ENCODE data around the gene LIN9.

DNA sequence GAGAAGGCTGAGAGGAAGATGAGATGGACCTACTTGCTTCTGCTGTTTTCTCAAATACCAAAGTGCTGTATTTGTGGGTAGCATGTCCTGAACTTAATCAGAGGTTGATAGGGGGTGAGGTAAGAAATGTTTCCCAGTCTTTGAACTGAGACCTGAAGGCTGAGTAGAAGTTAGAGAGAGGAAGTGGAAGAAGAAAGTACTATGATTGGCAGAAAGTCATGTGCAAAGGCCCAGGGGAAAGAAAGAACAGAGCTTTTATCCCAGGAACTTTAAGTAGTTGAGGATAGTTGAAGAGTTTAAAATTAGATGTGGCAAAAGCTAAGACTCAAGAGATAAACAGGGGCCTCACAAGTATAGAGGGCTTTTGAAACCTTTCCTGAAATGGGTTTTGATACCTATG lies 15.5 kb upstream of the LIN9 start:
- no peak for TF ChIP-seq POLR2A (IDR thresholded peaks at IDR 0.05)
- TF ChIP-seq, protein P1, sequence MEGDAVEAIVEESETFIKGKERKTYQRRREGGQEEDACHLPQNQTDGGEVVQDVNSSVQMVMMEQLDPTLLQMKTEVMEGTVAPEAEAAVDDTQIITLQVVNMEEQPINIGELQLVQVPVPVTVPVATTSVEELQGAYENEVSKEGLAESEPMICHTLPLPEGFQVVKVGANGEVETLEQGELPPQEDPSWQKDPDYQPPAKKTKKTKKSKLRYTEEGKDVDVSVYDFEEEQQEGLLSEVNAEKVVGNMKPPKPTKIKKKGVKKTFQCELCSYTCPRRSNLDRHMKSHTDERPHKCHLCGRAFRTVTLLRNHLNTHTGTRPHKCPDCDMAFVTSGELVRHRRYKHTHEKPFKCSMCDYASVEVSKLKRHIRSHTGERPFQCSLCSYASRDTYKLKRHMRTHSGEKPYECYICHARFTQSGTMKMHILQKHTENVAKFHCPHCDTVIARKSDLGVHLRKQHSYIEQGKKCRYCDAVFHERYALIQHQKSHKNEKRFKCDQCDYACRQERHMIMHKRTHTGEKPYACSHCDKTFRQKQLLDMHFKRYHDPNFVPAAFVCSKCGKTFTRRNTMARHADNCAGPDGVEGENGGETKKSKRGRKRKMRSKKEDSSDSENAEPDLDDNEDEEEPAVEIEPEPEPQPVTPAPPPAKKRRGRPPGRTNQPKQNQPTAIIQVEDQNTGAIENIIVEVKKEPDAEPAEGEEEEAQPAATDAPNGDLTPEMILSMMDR (IDR thresholded peaks at IDR 0.05), result no peak

Data from thyroid gland (tissue), 4 donors.